Activated T-cell treated with anti-CD3 and anti-CD28 coated beads, Interleukin-2, amount 50 U/mL, for 4 hours (primary cell): Measurements from ENCODE around the gene IFITM5. TPM values are rescaled to one million over a fixed set of nuclear protein-coding genes. Genes with fewer than 3 reads are reported as not detected.
"Not testable (repeated sequence)": the region's sequence is repeated elsewhere in the genome, so short reads cannot be mapped to it uniquely, and the experiment has no call there.

ENCODE experiments used
- ATAC-seq, 2 donors: fragments of 200-7000 bp; cut with Tn5 transposase; one replicate each; pipeline ENCODE4 v1.10.0; 2021
- DNase-seq: peaks from one replicate; pipeline ENCODE4 v3.0.0-alpha.2; 2020
- H3K27me3 Mint-ChIP-seq: one replicate; pipeline ENCODE4 v1.8.0; 2021; ENCODE audit warnings: low read depth, mixed read lengths
- H3K36me3 Mint-ChIP-seq: one replicate; pipeline ENCODE4 v1.8.0; 2022; ENCODE audit warnings: mixed read lengths; ENCODE audit not compliant: insufficient read depth
- H3K4me1 Mint-ChIP-seq: one replicate; pipeline ENCODE4 v1.8.0; 2021; ENCODE audit warnings: low read depth, mixed read lengths
- H3K4me3 Mint-ChIP-seq: one replicate; pipeline ENCODE4 v1.8.0; 2021; ENCODE audit warnings: mild to moderate bottlenecking, moderate library complexity, mixed read lengths
- H3K9me3 Mint-ChIP-seq: one replicate; pipeline ENCODE4 v1.8.0; 2021; ENCODE audit warnings: mixed read lengths
- total RNA-seq, 3 donors: library from RNA; stranded (reverse); gene quantifications; one replicate each; pipeline ENCODE4 v1.2.1, GENCODE V29; 2021

IFITM5 gene
- total RNA-seq, 3 donors from 2014 or later, result not detected

DNA sequence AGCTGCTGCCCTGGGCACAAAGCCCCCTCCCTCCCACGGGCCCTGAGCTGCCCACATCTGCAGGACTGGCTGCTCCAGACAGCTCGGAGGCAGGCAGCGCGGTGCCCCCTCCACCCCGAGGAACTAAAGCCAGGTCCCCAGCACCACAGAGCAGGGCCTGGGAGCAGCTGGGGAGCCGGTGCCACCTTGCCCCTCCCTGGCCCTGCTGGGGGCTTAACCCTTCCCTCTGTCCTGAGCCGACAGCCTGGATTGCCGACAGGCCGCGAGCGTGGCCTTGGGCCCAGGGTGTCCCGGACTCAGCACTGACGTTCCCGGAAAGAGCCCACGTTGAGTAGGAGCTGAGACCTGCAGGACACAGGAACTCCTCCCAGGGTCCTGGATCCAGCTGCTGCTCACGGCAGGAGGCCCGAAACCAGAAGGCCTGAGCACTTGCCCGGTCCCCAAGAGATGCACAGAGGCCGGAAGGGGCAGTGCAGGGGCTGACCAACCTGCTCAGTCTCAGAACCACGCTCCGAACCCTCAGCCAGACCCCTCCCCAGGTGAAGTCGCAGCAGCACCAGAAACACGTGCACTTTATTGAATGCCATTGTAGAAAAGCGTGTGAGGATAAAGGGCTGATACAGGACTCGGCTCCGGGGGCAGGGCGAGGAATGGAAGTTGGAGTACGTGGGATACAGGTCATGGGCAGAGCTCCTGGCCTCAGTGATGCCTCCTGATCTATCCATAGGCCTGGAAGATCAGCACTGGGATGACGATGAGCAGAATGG is 20.0 kb upstream of the IFITM5 start:
- H3K4me3 Mint-ChIP-seq, result peak overlapping the region; percentile 79
- not testable (repeated sequence) for DNase-seq, H3K27me3 Mint-ChIP-seq, H3K9me3 Mint-ChIP-seq, H3K36me3 Mint-ChIP-seq
- H3K4me1 Mint-ChIP-seq, result peaks cover 37% of the 10 kb centered on the region
- ATAC-seq, result peak; percentile 11 to 28

- ATAC-seq, result peak; percentile 34 to 39
- Mint-ChIP-seq H3K4me1 (peaks cover 37% of the 10 kb centered on the region), H3K4me3 (peak overlapping the region; percentile 79)
- not testable (repeated sequence) for H3K27me3 Mint-ChIP-seq, DNase-seq, H3K9me3 Mint-ChIP-seq, H3K36me3 Mint-ChIP-seq
Measured at GRCh38 chr11:318405-319120, 19.2 kb upstream of the IFITM5 start.

- not testable (repeated sequence) for DNase-seq, H3K36me3 Mint-ChIP-seq, H3K27me3 Mint-ChIP-seq, H3K9me3 Mint-ChIP-seq
- Mint-ChIP-seq H3K4me1 (peaks cover 41% of the 10 kb centered on the region), H3K4me3 (peak overlapping the region; percentile 86)
- ATAC-seq, result peak in 1 of 2 donors; percentile 24
Measured at GRCh38 chr11:317668-318404, 18.5 kb upstream of the IFITM5 start.

DNA sequence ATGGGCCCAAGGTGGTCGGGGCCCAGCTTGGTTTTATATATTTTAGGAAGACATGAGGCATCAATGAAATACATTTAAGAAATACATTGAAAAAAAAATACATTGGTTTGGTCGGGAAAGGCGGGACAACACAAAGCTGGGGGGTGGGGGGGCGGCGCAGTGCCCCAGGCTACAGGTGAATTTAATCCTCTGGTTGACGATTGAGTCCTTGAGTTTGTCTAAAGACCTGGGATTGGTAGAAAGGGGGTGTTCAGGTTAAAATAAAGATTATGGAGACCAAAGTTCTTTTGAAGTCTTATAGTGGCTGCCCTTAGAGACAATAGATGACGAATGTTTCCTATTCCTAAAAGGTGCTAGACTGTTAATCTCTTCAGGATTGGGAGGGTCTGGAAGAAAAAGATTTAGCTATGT is 17.6 kb upstream of the IFITM5 start:
- H3K4me3 Mint-ChIP-seq, result peak overlapping the region; percentile 86
- no peaks in the 10 kb centered on the region for H3K9me3 Mint-ChIP-seq
- no peak for ATAC-seq
- H3K4me1 Mint-ChIP-seq, result peaks cover 49% of the 10 kb centered on the region
- peaks cover 6% of the 10 kb centered on the region for H3K36me3 Mint-ChIP-seq
- no peaks in the 10 kb centered on the region for H3K27me3 Mint-ChIP-seq
- no peak for DNase-seq

GRCh38 chr11:316031-316701 is 16.8 kb upstream of the IFITM5 start:
- H3K36me3 Mint-ChIP-seq, result peaks cover 6% of the 10 kb centered on the region
- no peaks in the 10 kb centered on the region for H3K27me3 Mint-ChIP-seq
- DNase-seq, result peak; percentile 14
- peak overlapping the region; percentile 86 for H3K4me3 Mint-ChIP-seq
- ATAC-seq, result no peak
- H3K9me3 Mint-ChIP-seq, result no peaks in the 10 kb centered on the region
- H3K4me1 Mint-ChIP-seq, result peaks cover 53% of the 10 kb centered on the region

DNA sequence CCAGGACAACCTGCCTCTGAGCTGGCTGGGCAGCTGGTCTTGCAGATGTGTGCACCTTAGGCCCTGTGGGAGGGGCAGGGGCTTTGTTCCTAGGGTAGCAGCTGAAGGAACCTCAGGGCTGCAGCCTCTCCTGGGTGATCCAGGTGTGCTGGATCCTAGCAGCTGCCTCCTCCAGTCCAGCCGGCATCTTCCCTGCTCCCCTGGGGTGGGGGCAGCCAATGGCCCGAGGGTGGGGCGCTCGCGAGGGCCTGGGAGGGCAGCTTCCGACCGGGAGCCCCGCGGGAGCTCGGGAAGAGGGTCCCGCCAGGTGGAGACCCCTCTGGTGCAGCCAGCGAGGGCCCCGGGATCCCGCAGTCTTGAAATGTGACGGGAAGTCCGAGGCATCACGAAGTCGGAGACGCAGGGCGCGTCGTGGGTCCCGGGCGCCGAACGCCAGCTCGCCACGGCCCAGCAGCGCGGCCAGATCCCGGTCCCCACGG is 16.2 kb upstream of the IFITM5 start:
- peaks cover 6% of the 10 kb centered on the region for H3K36me3 Mint-ChIP-seq
- DNase-seq (no peak), ATAC-seq (no peak)
- peaks cover 50% of the 10 kb centered on the region for H3K4me1 Mint-ChIP-seq
- peak overlapping the region; percentile 93 for H3K4me3 Mint-ChIP-seq
- no peaks in the 10 kb centered on the region for H3K9me3 Mint-ChIP-seq
- H3K27me3 Mint-ChIP-seq, result no peaks in the 10 kb centered on the region

GRCh38 chr11:315051-315481 is 15.7 kb upstream of the IFITM5 start:
- no peak for DNase-seq
- Mint-ChIP-seq H3K9me3 (no peaks in the 10 kb centered on the region), H3K36me3 (peaks cover 6% of the 10 kb centered on the region), H3K4me3 (peak overlapping the region; percentile 93), H3K27me3 (no peaks in the 10 kb centered on the region), H3K4me1 (peaks cover 46% of the 10 kb centered on the region)
- no peak for ATAC-seq

- H3K27me3 Mint-ChIP-seq, H3K36me3 Mint-ChIP-seq, ATAC-seq, DNase-seq, H3K9me3 Mint-ChIP-seq: not testable (repeated sequence)
- Mint-ChIP-seq H3K4me3 (peak overlapping the region; percentile 93), H3K4me1 (peaks cover 44% of the 10 kb centered on the region)
Measured at GRCh38 chr11:314554-314875, 15.2 kb upstream of the IFITM5 start.

DNA sequence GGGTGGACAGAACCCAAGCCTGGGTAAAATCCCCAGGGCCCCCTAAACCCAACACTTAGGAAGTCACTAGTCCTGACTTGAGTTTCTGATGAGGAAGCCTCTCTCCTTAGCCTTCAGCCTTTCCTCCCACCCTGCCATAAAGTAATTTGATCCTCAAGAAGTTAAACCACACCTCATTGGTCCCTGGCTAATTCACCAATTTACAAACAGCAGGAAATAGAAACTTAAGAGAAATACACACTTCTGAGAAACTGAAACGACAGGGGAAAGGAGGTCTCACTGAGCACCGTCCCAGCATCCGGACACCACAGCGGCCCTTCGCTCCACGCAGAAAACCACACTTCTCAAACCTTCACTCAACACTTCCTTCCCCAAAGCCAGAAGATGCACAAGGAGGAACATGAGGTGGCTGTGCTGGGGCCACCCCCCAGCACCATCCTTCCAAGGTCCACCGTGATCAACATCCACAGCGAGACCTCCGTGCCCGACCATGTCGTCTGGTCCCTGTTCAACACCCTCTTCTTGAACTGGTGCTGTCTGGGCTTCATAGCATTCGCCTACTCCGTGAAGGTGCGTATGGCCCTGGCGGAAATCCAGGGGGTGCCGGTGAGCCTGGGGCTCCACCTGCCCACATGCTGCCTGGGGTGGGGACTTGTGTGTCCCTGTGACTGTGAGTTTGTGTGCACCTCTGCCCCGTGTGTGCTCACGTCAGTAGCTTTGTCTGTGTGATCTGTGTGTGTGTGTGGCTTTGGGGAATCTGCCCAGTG is 14.6 kb upstream of the IFITM5 start, which contains the start of gene IFITM1:
Gene IFITM1 (plus strand): TSS at position 254 of the 767 bp plus-strand sequence. CDS start 131 bp downstream, at position 385.
- H3K36me3 Mint-ChIP-seq, result peaks cover 9% of the 10 kb centered on the region
- H3K9me3 Mint-ChIP-seq, result no peaks in the 10 kb centered on the region
- peaks cover 48% of the 10 kb centered on the region for H3K4me1 Mint-ChIP-seq
- ATAC-seq (peak; percentile 20 to 24), DNase-seq (no peak)
- H3K27me3 Mint-ChIP-seq, result no peaks in the 10 kb centered on the region
- H3K4me3 Mint-ChIP-seq, result peak within 1 kb of the TSS; percentile 93

- H3K4me1 Mint-ChIP-seq, result peaks cover 49% of the 10 kb centered on the region
- H3K4me3 Mint-ChIP-seq, result peak overlapping the region; percentile 93
- H3K9me3 Mint-ChIP-seq, result no peaks in the 10 kb centered on the region
- no peak for ATAC-seq
- H3K27me3 Mint-ChIP-seq, result no peaks in the 10 kb centered on the region
- peaks cover 9% of the 10 kb centered on the region for H3K36me3 Mint-ChIP-seq
- no peak for DNase-seq
Measured at GRCh38 chr11:313304-313786, 14.0 kb upstream of the IFITM5 start.

- no peaks in the 10 kb centered on the region for H3K9me3 Mint-ChIP-seq
- H3K36me3 Mint-ChIP-seq, result peaks cover 9% of the 10 kb centered on the region
- H3K27me3 Mint-ChIP-seq, result no peaks in the 10 kb centered on the region
- peaks cover 50% of the 10 kb centered on the region for H3K4me1 Mint-ChIP-seq
- DNase-seq (no peak), ATAC-seq (peak in 1 of 2 donors; percentile 11)
- H3K4me3 Mint-ChIP-seq, result peak overlapping the region; percentile 93
Measured at GRCh38 chr11:312092-312816, 12.9 kb upstream of the IFITM5 start.

DNA sequence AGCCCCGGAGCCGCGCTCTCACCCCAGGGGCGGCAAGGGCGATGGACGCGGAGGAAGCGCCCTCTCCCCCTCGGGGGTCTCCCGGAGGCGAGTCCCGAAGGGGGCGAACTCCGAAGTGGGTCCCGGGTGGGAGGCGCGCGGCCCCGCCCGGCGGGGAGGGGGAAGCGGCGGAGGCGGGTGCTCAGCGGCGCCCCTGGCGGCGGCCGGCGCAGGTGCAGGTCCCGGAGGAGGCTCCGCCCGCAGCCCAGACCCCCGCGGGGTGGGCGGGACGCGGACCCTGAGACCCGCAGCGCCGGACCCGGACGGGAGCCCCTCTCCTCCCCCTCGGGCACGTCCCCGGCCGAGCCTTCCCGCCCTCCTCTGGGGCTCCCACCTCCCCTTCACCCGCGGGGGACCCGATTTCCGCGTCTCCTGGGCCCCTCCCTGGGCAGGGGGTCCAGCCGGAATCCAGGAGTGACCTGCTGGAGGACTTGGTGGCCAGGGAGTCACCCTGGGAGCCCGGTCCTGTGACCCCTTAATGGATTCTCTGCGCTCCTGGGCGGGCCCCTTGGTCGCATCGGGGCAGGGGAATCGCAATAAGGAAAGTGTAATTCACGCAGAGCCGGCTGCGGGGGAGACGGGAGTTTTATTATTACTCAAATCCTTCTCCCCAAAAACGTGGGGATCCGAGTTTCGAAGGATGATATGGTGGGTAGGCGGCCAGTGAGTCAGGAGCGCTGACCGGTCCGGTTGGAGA is 11.9 kb upstream of the IFITM5 start:
- H3K9me3 Mint-ChIP-seq, H3K36me3 Mint-ChIP-seq, DNase-seq, H3K27me3 Mint-ChIP-seq: not testable (repeated sequence)
- peak overlapping the region; percentile 93 for H3K4me3 Mint-ChIP-seq
- peak; percentile 28 to 34 for ATAC-seq
- H3K4me1 Mint-ChIP-seq, result peaks cover 43% of the 10 kb centered on the region
